Measurements from ENCODE around the gene MRPL3.
"Not testable (repeated sequence)": the region's sequence is repeated elsewhere in the genome, so short reads cannot be mapped to it uniquely, and the experiment has no call there.

The MRPL3 gene

GRCh38 chr3:131503320-131503635 lies 507 bp upstream of the MRPL3 start:
- DNase-seq (ENCODE audit: low read depth, low spot score): no peak
- peak overlapping the region; percentile 44 for H3K27ac ChIP-seq

- H3K27ac ChIP-seq: peak overlapping the region; percentile 44
- DNase-seq (ENCODE audit: low read depth, low spot score): no peak
Measured at GRCh38 chr3:131501949-131502348, 822 bp downstream of the MRPL3 start.

- no peak for DNase-seq (ENCODE audit: low read depth, low spot score)
- H3K27ac ChIP-seq: no peak overlapping the region
Measured at GRCh38 chr3:131494706-131495105, 8.1 kb downstream of the MRPL3 start.

GRCh38 chr3:131491775-131492174 lies 11.0 kb downstream of the MRPL3 start:
- DNase-seq (ENCODE audit: low read depth, low spot score): no peak
- no peak overlapping the region for H3K27ac ChIP-seq

- no peak for DNase-seq (ENCODE audit: low read depth, low spot score)
- H3K27ac ChIP-seq: no peak overlapping the region
Measured at GRCh38 chr3:131491084-131491483, 11.7 kb downstream of the MRPL3 start.

- H3K27ac ChIP-seq: not testable (repeated sequence)
Measured at GRCh38 chr3:131486545-131486944, 16.2 kb downstream of the MRPL3 start.

GRCh38 chr3:131485119-131485518 lies 17.7 kb downstream of the MRPL3 start:
- no peak overlapping the region for H3K27ac ChIP-seq
- DNase-seq (ENCODE audit: low read depth, low spot score): no peak

More at GRCh38 chr3:131486545-131486944, 16.2 kb downstream of the MRPL3 start:
- DNase-seq (ENCODE audit: low read depth, low spot score): not testable (repeated sequence)

GRCh38 chr3:131484496-131485111 lies 18.2 kb downstream of the MRPL3 start:
- no peak for DNase-seq (ENCODE audit: low read depth, low spot score)
- H3K27ac ChIP-seq: no peak overlapping the region

GRCh38 chr3:131480116-131480515 lies 22.7 kb downstream of the MRPL3 start:
- H3K27ac ChIP-seq: no peak overlapping the region
- DNase-seq (ENCODE audit: low read depth, low spot score): no peak

GRCh38 chr3:131477813-131478212 lies 25.0 kb downstream of the MRPL3 start:
- DNase-seq (ENCODE audit: low read depth, low spot score): no peak
- no peak overlapping the region for H3K27ac ChIP-seq

GRCh38 chr3:131474115-131474514 lies 28.7 kb downstream of the MRPL3 start:
- H3K27ac ChIP-seq: no peak overlapping the region
- no peak for DNase-seq (ENCODE audit: low read depth, low spot score)

GRCh38 chr3:131470377-131470776 lies 32.4 kb downstream of the MRPL3 start:
- no peak for DNase-seq (ENCODE audit: low read depth, low spot score)

GRCh38 chr3:131458653-131459052 lies 44.1 kb downstream of the MRPL3 start:
- H3K27ac ChIP-seq: no peak overlapping the region
- no peak for DNase-seq (ENCODE audit: low read depth, low spot score)

More at GRCh38 chr3:131470377-131470776, 32.4 kb downstream of the MRPL3 start:
- H3K27ac ChIP-seq: no peak overlapping the region

GRCh38 chr3:131457220-131457619 lies 45.6 kb downstream of the MRPL3 start:
- DNase-seq (ENCODE audit: low read depth, low spot score): no peak
- no peak overlapping the region for H3K27ac ChIP-seq

- no peak overlapping the region for H3K27ac ChIP-seq
- DNase-seq (ENCODE audit: low read depth, low spot score): peak; percentile 16
Measured at GRCh38 chr3:131454501-131454900, 48.3 kb downstream of the MRPL3 start.

- no peak overlapping the region for H3K27ac ChIP-seq
- DNase-seq (ENCODE audit: low read depth, low spot score): no peak
Measured at GRCh38 chr3:131453533-131453932, 49.2 kb downstream of the MRPL3 start.

- no peak overlapping the region for H3K27ac ChIP-seq
- no peak for DNase-seq (ENCODE audit: low read depth, low spot score)
Measured at GRCh38 chr3:131447349-131447748, 55.4 kb downstream of the MRPL3 start.

- no peak for DNase-seq (ENCODE audit: low read depth, low spot score)
- H3K27ac ChIP-seq: no peak overlapping the region
Measured at GRCh38 chr3:131444180-131444579, 58.6 kb downstream of the MRPL3 start.

- DNase-seq (ENCODE audit: low read depth, low spot score): no peak
- H3K27ac ChIP-seq: no peak overlapping the region
Measured at GRCh38 chr3:131439084-131439483, 63.7 kb downstream of the MRPL3 start.

- H3K27ac ChIP-seq: no peak overlapping the region
- no peak for DNase-seq (ENCODE audit: low read depth, low spot score)
Measured at GRCh38 chr3:131435000-131435399, 67.8 kb downstream of the MRPL3 start.

GRCh38 chr3:131432441-131432840 lies 70.3 kb downstream of the MRPL3 start:
- DNase-seq (ENCODE audit: low read depth, low spot score): peak; percentile 22
- no peak overlapping the region for H3K27ac ChIP-seq

GRCh38 chr3:131431754-131432153 lies 71.0 kb downstream of the MRPL3 start:
- no peak overlapping the region for H3K27ac ChIP-seq
- DNase-seq (ENCODE audit: low read depth, low spot score): no peak

GRCh38 chr3:131427226-131427625 lies 75.5 kb downstream of the MRPL3 start:
- DNase-seq (ENCODE audit: low read depth, low spot score): no peak

More at GRCh38 chr3:131427226-131427625, 75.5 kb downstream of the MRPL3 start:
- no peak overlapping the region for H3K27ac ChIP-seq
